Fibroblast of pulmonary artery (primary cell): Measurements from ENCODE around the gene FXYD2.

Source experiments
- DNase-seq: peaks from one replicate; pipeline ENCODE4 v3.0.0-alpha.2; 2010; ENCODE audit warnings: low read depth
- H3K4me3 ChIP-seq: replicated peaks from 2 replicates; pipeline ENCODE4 v1.5.1; 2011; ENCODE audit warnings: low read depth, mild to moderate bottlenecking, control low read depth, low read length, moderate library complexity
- TF ChIP-seq, protein P1 (sequence below): IDR thresholded peaks from 2 replicates; pipeline ENCODE4 v1.5.1; 2011; ENCODE audit warnings: mild to moderate bottlenecking, control low read depth, low read length, inconsistent platforms; ENCODE audit errors: missing control alignments

FXYD2 gene

GRCh38 chr11:117796456-117796871 is 28.1 kb downstream of the FXYD2 start:
- DNase-seq = no peak
- TF ChIP-seq, protein P1, sequence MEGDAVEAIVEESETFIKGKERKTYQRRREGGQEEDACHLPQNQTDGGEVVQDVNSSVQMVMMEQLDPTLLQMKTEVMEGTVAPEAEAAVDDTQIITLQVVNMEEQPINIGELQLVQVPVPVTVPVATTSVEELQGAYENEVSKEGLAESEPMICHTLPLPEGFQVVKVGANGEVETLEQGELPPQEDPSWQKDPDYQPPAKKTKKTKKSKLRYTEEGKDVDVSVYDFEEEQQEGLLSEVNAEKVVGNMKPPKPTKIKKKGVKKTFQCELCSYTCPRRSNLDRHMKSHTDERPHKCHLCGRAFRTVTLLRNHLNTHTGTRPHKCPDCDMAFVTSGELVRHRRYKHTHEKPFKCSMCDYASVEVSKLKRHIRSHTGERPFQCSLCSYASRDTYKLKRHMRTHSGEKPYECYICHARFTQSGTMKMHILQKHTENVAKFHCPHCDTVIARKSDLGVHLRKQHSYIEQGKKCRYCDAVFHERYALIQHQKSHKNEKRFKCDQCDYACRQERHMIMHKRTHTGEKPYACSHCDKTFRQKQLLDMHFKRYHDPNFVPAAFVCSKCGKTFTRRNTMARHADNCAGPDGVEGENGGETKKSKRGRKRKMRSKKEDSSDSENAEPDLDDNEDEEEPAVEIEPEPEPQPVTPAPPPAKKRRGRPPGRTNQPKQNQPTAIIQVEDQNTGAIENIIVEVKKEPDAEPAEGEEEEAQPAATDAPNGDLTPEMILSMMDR = no peak

DNA sequence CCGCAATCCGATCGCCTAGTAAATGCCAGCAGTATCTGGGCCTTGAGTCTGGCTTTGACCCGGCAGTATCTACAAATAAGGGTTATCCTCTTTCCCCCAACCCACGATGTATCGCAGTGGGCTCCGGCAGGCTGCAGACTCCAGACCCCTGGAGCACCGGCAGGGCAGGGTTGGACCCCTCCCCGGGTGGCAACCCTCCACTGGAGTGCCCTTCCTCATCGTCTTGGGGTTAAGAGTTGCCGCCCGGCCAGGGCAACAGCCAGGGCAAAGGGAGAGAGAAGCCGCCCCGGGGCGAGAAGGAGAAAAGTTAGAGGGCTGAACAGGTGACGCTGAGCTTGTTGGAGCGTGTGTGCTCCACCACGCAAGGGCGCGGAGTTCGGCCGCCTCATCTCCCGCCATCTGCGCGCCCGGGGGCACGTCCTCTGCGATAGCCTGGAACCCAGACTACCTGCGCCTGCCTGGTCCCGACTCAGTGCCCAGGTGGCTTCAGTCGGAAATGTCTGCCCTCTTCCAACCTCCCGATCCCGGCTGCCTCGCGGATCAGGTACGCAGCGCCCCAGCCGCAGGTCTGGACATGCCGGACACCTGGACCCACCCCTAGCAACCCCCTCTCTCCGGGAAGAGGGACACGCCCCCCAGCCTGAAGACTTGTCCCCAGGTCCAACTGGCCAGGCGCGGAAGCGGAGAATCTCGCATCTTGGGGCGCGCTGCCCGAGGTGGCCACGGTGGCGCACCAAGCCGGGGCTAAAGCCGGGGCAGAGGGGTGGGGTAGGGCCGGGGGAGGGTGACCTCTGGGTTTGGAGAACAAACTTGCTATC is 28.7 kb downstream of the FXYD2 start:
- DNase-seq = no peak
- TF ChIP-seq, protein P1 = no peak
- H3K4me3 ChIP-seq = no peak overlapping the region

More at GRCh38 chr11:117796456-117796871, 28.1 kb downstream of the FXYD2 start:
- no peak overlapping the region for H3K4me3 ChIP-seq

- no peak for DNase-seq
- no peak overlapping the region for H3K4me3 ChIP-seq
- TF ChIP-seq, protein P1 = no peak
These were observed 29.5 kb downstream of the FXYD2 start for GRCh38 chr11:117794772-117795629.

DNA sequence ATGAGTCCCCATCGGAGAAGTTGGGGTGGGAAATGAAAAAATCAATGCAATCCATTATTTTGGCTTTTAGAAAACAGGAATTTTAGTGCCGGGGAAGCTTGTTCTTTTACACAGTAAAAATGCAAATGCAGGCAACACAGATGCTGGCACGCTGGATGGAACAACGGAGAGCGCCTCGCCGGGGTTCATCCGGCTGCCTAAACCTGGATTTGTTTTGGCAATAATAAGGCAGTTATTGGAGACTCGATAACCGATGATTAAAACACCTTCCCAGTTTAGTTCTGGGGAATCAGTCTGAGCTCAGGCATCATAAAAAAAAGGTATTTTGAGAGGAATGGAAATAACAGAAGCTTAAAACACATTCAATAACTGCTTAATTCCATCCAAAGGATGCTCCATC is 30.4 kb downstream of the FXYD2 start:
- no peak for DNase-seq
- TF ChIP-seq, protein P1 = no peak
- no peak overlapping the region for H3K4me3 ChIP-seq

GRCh38 chr11:117793583-117793982 is 31.0 kb downstream of the FXYD2 start:
- DNase-seq = no peak
- TF ChIP-seq, protein P1 = no peak
- H3K4me3 ChIP-seq = no peak overlapping the region

GRCh38 chr11:117792992-117793391 is 31.6 kb downstream of the FXYD2 start:
- H3K4me3 ChIP-seq = no peak overlapping the region
- DNase-seq = no peak
- TF ChIP-seq, protein P1 = no peak
